Sigmoid colon (tissue), 4 donors: ENCODE measurements around the gene ZFAND6.

Experiments
- EP300 ChIP-seq, 4 donors: sonication (generic); formaldehyde crosslinking; IDR thresholded peaks; one replicate each; pipeline ENCODE4 v1.6.1; 2017; ENCODE audit warnings: antibody characterized with exemption in 4 of 4
- POLR2AphosphoS5 ChIP-seq, 4 donors: sonication (generic); formaldehyde crosslinking; IDR thresholded peaks; one replicate each; pipeline ENCODE4 v1.6.1; 2017; ENCODE audit warnings: antibody characterized with exemption in 4 of 4
- TF ChIP-seq, protein P1 (sequence below), 4 experiments: fragments of 450-650 bp in 3 of 4; fragments of 200-600 bp in 1 of 4; IDR thresholded peaks; one replicate each; pipeline ENCODE4 v1.5.1; 2016 to 2019; ENCODE audit warnings: antibody characterized with exemption in 4 of 4, mild to moderate bottlenecking in 3 of 4, moderate library complexity in 2 of 4

DNA sequence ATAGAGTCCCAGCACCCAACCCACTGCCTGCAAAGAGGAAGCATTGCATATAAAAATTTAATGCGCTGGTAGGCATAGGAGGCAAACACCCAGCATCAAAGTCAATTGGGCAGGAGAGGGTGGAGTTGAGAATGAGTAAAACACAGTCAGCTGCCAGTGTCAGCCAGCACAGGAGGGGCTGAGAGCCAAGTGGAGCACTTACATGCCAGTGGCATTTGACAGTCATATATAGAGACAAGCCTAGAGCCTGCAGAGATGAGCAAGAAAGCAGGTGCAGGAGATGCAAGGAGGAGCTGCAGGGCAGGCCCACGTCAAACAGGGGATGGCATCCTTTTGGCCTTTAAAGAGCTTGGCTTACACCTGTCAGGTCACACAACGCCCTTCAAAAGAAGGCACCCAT, 27.6 kb upstream of the ZFAND6 start:
- TF ChIP-seq EP300 (IDR thresholded peaks at IDR 0.05), result no peak
- TF ChIP-seq, protein P1, sequence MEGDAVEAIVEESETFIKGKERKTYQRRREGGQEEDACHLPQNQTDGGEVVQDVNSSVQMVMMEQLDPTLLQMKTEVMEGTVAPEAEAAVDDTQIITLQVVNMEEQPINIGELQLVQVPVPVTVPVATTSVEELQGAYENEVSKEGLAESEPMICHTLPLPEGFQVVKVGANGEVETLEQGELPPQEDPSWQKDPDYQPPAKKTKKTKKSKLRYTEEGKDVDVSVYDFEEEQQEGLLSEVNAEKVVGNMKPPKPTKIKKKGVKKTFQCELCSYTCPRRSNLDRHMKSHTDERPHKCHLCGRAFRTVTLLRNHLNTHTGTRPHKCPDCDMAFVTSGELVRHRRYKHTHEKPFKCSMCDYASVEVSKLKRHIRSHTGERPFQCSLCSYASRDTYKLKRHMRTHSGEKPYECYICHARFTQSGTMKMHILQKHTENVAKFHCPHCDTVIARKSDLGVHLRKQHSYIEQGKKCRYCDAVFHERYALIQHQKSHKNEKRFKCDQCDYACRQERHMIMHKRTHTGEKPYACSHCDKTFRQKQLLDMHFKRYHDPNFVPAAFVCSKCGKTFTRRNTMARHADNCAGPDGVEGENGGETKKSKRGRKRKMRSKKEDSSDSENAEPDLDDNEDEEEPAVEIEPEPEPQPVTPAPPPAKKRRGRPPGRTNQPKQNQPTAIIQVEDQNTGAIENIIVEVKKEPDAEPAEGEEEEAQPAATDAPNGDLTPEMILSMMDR (IDR thresholded peaks at IDR 0.05), result no peak
- TF ChIP-seq POLR2AphosphoS5 (IDR thresholded peaks at IDR 0.05), result no peak
